GM12891 (cell line): ENCODE measurements around the gene VWA1.
A peak's percentile ranks its signal among the peaks of the same experiment; 100 is the strongest.
"Not testable (repeated sequence)": the region's sequence is repeated elsewhere in the genome, so short reads cannot be mapped to it uniquely, and the experiment has no call there.

Experiments
- DNase-seq: peaks from one replicate; pipeline ENCODE4 v3.0.0; 2011; ENCODE audit warnings: low spot score; ENCODE audit not compliant: insufficient read length
- FAIRE-seq: peaks from 2 replicates; lab custom pipeline; 2011; peaks lifted over from hg19 to GRCh38; lab: Jason Lieb, UNC
- PAX5 ChIP-seq: IDR thresholded peaks from 2 replicates; pipeline ENCODE4 v1.6.1; 2011; ENCODE audit warnings: low read length, moderate library complexity, mild to moderate bottlenecking; ENCODE audit not compliant: insufficient read depth, severe bottlenecking
- POLR2A ChIP-seq: IDR thresholded peaks from 2 replicates; pipeline ENCODE4 v1.6.1; 2011; ENCODE audit warnings: low read depth, low read length, control low read depth
- POLR2AphosphoS5 ChIP-seq: IDR thresholded peaks from 2 replicates; pipeline ENCODE4 v1.6.1; 2011; ENCODE audit warnings: low read depth, low read length, control low read depth
- POU2F2 ChIP-seq: IDR thresholded peaks from 2 replicates; pipeline ENCODE4 v1.6.1; 2011; ENCODE audit warnings: low read depth, mild to moderate bottlenecking, control low read depth, low read length, moderate library complexity
- SPI1 ChIP-seq: IDR thresholded peaks from 2 replicates; pipeline ENCODE4 v1.6.1; 2011; ENCODE audit warnings: low read depth, low read length, control low read depth
- TAF1 ChIP-seq: IDR thresholded peaks from 2 replicates; pipeline ENCODE4 v1.6.1; 2011; ENCODE audit warnings: low read depth, low read length, control low read depth

VWA1 gene

GRCh38 chr1:1423245-1423597, 12.3 kb upstream of the VWA1 start:
- TF ChIP-seq SPI1 = no peak
- FAIRE-seq = no peak

GRCh38 chr1:1424707-1425106, 10.8 kb upstream of the VWA1 start:
- no peak for TF ChIP-seq TAF1

More at GRCh38 chr1:1423245-1423597, 12.3 kb upstream of the VWA1 start:
- no peak for DNase-seq

GRCh38 chr1:1425426-1425752, 10.1 kb upstream of the VWA1 start:
- DNase-seq (no peak), FAIRE-seq (no peak)
- TF ChIP-seq TAF1 = no peak
- TF ChIP-seq POU2F2 = no peak
- TF ChIP-seq POLR2AphosphoS5 = no peak
- no peak for TF ChIP-seq POLR2A
- TF ChIP-seq PAX5 = no peak
- TF ChIP-seq SPI1 = no peak

More at GRCh38 chr1:1424707-1425106, 10.8 kb upstream of the VWA1 start:
- FAIRE-seq (no peak), DNase-seq (no peak)

GRCh38 chr1:1425753-1426495, 9.6 kb upstream of the VWA1 start:
- TF ChIP-seq PAX5 (no peak), TAF1 (no peak), POLR2A (no peak), POLR2AphosphoS5 (no peak), SPI1 (no peak), POU2F2 (no peak)
- FAIRE-seq = no peak
- peak; percentile 36 for DNase-seq

- FAIRE-seq = no peak
Observed at GRCh38 chr1:1426496-1427105, 8.9 kb upstream of the VWA1 start.

GRCh38 chr1:1427106-1427819, 8.2 kb upstream of the VWA1 start:
- FAIRE-seq = peak; percentile 48
- no peak for TF ChIP-seq PAX5
- TF ChIP-seq POLR2A = no peak
- TF ChIP-seq SPI1 = no peak
- no peak for TF ChIP-seq TAF1
- no peak for TF ChIP-seq POU2F2
- TF ChIP-seq POLR2AphosphoS5 = no peak
- peak; percentile 39 for DNase-seq

More at GRCh38 chr1:1426496-1427105, 8.9 kb upstream of the VWA1 start:
- DNase-seq = no peak
- no peak for TF ChIP-seq TAF1
- TF ChIP-seq PAX5 = no peak
- TF ChIP-seq POU2F2 = no peak
- TF ChIP-seq POLR2AphosphoS5 = no peak
- TF ChIP-seq POLR2A = no peak
- no peak for TF ChIP-seq SPI1

- DNase-seq = no peak
- FAIRE-seq = no peak
- TF ChIP-seq SPI1 (no peak), PAX5 (no peak), POLR2AphosphoS5 (no peak), TAF1 (no peak), POU2F2 (no peak), POLR2A (no peak)
Observed at GRCh38 chr1:1427820-1428148, 7.7 kb upstream of the VWA1 start.

- FAIRE-seq (no peak), DNase-seq (no peak)
- no peak for TF ChIP-seq PAX5
- no peak for TF ChIP-seq SPI1
- no peak for TF ChIP-seq TAF1
- no peak for TF ChIP-seq POLR2AphosphoS5
- no peak for TF ChIP-seq POLR2A
Observed at GRCh38 chr1:1428174-1428573, 7.3 kb upstream of the VWA1 start.

- DNase-seq, FAIRE-seq: not testable (repeated sequence)
Observed at GRCh38 chr1:1428967-1429366, 6.5 kb upstream of the VWA1 start.

- FAIRE-seq (no peak), DNase-seq (no peak)
- TF ChIP-seq TAF1 (no peak), POLR2A (no peak), POLR2AphosphoS5 (no peak), PAX5 (no peak), SPI1 (no peak), POU2F2 (no peak)
Observed at GRCh38 chr1:1429671-1430073, 5.8 kb upstream of the VWA1 start.
